ENCODE data around the gene COLGALT1.
"Not testable (repeated sequence)": the region's sequence is repeated elsewhere in the genome, so short reads cannot be mapped to it uniquely, and the experiment has no call there.

COLGALT1 gene

GRCh38 chr19:17534767-17535166, 20.7 kb upstream of the COLGALT1 start:
- no peak for DNase-seq

- no peak for DNase-seq
These were observed 18.5 kb upstream of the COLGALT1 start for GRCh38 chr19:17536955-17537354.

GRCh38 chr19:17538684-17539237, 16.7 kb upstream of the COLGALT1 start:
- DNase-seq: no peak

- peak; percentile 96 to 98 for DNase-seq
These were observed 16.0 kb upstream of the COLGALT1 start for GRCh38 chr19:17539238-17540117.

GRCh38 chr19:17540174-17540573, 15.3 kb upstream of the COLGALT1 start:
- no peak for DNase-seq

GRCh38 chr19:17541184-17541759, 14.2 kb upstream of the COLGALT1 start:
- DNase-seq: no peak

- DNase-seq: no peak
These were observed 13.4 kb upstream of the COLGALT1 start for GRCh38 chr19:17542042-17542441.

GRCh38 chr19:17542793-17543582, 12.5 kb upstream of the COLGALT1 start:
- no peak for DNase-seq

GRCh38 chr19:17543986-17544385, 11.5 kb upstream of the COLGALT1 start:
- no peak for DNase-seq

GRCh38 chr19:17544418-17544817, 11.0 kb upstream of the COLGALT1 start:
- no peak for DNase-seq

GRCh38 chr19:17548145-17548544, 7.3 kb upstream of the COLGALT1 start:
- no peak for DNase-seq

GRCh38 chr19:17549085-17549740, 6.2 kb upstream of the COLGALT1 start:
- no peak for DNase-seq

- no peak for DNase-seq
These were observed 5.3 kb upstream of the COLGALT1 start for GRCh38 chr19:17550076-17550667.

GRCh38 chr19:17552735-17553134, 2.7 kb upstream of the COLGALT1 start:
- not testable (repeated sequence) for DNase-seq

GRCh38 chr19:17553256-17553655, 2.2 kb upstream of the COLGALT1 start:
- DNase-seq: peak; percentile 23 to 61

- no peak for DNase-seq
These were observed 425 bp upstream of the COLGALT1 start for GRCh38 chr19:17554968-17555479.

GRCh38 chr19:17555929-17556813, 722 bp downstream of the COLGALT1 start:
- peak in 1 of 2 experiments; percentile 26 for DNase-seq

- no peak for DNase-seq
These were observed 1.5 kb downstream of the COLGALT1 start for GRCh38 chr19:17556995-17557394.

- no peak for DNase-seq
These were observed 2.0 kb downstream of the COLGALT1 start for GRCh38 chr19:17557466-17557865.

GRCh38 chr19:17560205-17560595, 4.8 kb downstream of the COLGALT1 start:
- DNase-seq: no peak

- no peak for DNase-seq
These were observed 6.6 kb downstream of the COLGALT1 start for GRCh38 chr19:17562097-17562496.

All from SHP77 (cell line).